GM12878 (cell line): Measurements from ENCODE around the gene ROR2. TPM values are rescaled to one million over a fixed set of nuclear protein-coding genes. Genes with fewer than 3 reads are reported as not detected.

ENCODE experiments used
- ATAC-seq: fragments of 200-7000 bp; cut with Tn5 transposase; 3 replicates; pipeline ENCODE4 v1.9.1; 2020; ENCODE audit warnings: mild to moderate bottlenecking, moderate library complexity
- BruUV-seq: library from RNA; stranded (reverse); fragments of 400-500 nt; replicated peaks from 2 replicates; lab custom pipeline; 2021; lab: Mats Ljungman, UMichigan
- CTCF ChIA-PET: fragments of 300-600 bp; sonication (Branson Sonifier 250); formaldehyde crosslinking; extraction: SDS; loops from one replicate; lab custom pipeline; 2021; ENCODE audit warnings: inconsistent platforms; lab: Yijun Ruan, JAX
- POLR2A ChIA-PET: fragments of 350-600 bp; formaldehyde crosslinking; extraction: SDS; loops from one replicate; lab custom pipeline; 2021; ENCODE audit warnings: inconsistent platforms; lab: Charles Lee
- RAD21 ChIA-PET: fragments of 300-600 bp; sonication (Branson Sonifier 250); formaldehyde crosslinking; loops from one replicate; lab custom pipeline; 2023; ENCODE audit warnings: antibody characterized with exemption; ENCODE audit not compliant: unreplicated experiment; lab: Charles Lee
- SMC1A ChIA-PET: fragments of 300-600 bp; sonication (Branson Sonifier 250); formaldehyde crosslinking; loops from one replicate; lab custom pipeline; 2023; ENCODE audit not compliant: unreplicated experiment, uncharacterized antibody; lab: Charles Lee
- DNase-seq: peaks from one replicate; pipeline ENCODE4 v3.0.0-alpha.2; 2011; ENCODE audit warnings: low read depth, low spot score
- FAIRE-seq: peaks from 3 replicates; lab custom pipeline; 2011; peaks lifted over from hg19 to GRCh38; lab: Jason Lieb, UNC
- H2AFZ ChIP-seq: 2 replicates; pipeline ENCODE4 v1.6.0; 2011; ENCODE audit warnings: low read depth, low read length, control low read depth; ENCODE audit not compliant: control insufficient read depth
- H3K27ac ChIP-seq: 2 replicates; pipeline ENCODE4 v1.5.1; 2011; ENCODE audit warnings: control low read depth; ENCODE audit not compliant: control insufficient read depth, insufficient read depth
- H3K27me3 ChIP-seq, 2 experiments: replicated peaks in 1 of 2; 2 replicates each; pipeline versions ENCODE4 v1.6.0 to v1.6.1; 2011; ENCODE audit warnings: low read length in 1 of 2; ENCODE audit not compliant: control insufficient read depth in 2 of 2, insufficient read depth in 2 of 2
- H3K36me3 ChIP-seq, 2 experiments: 2 replicates each; pipeline ENCODE4 v1.5.1; 2011; ENCODE audit warnings: low read length in 1 of 2; ENCODE audit not compliant: control insufficient read depth in 2 of 2, insufficient read depth in 2 of 2
- H3K4me1 ChIP-seq: 2 replicates; pipeline ENCODE4 v1.6.1; 2011; ENCODE audit warnings: mild to moderate bottlenecking, low read length, moderate library complexity, mixed read lengths; ENCODE audit not compliant: control insufficient read depth, insufficient read depth
- H3K4me2 ChIP-seq: 2 replicates; pipeline ENCODE4 v1.6.0; 2011; ENCODE audit warnings: control low read depth; ENCODE audit not compliant: control insufficient read depth, insufficient read depth
- H3K4me3 ChIP-seq: fragments of 200-600 bp; sonication (generic); 2 replicates; pipeline ENCODE4 v1.5.1; 2016
- H3K79me2 ChIP-seq: 2 replicates; pipeline ENCODE4 v1.6.0; 2011; ENCODE audit warnings: low read length; ENCODE audit not compliant: control insufficient read depth, insufficient read depth
- H3K9ac ChIP-seq: 2 replicates; pipeline ENCODE4 v1.8.0; 2011; ENCODE audit warnings: low read length, control low read depth, mixed read lengths; ENCODE audit not compliant: control insufficient read depth, insufficient read depth
- H3K9me3 ChIP-seq: replicated peaks from 3 replicates; pipeline ENCODE4 v1.5.1; 2011; ENCODE audit warnings: mild to moderate bottlenecking, low read length; ENCODE audit not compliant: control insufficient read depth, insufficient read depth
- H4K20me1 ChIP-seq: 2 replicates; pipeline ENCODE4 v1.6.0; 2011; ENCODE audit not compliant: control insufficient read depth, insufficient read depth
- BHLHE40 ChIP-seq, 2 experiments: fragments of 450-650 bp in 1 of 2; IDR thresholded peaks; 2 replicates each; pipeline ENCODE4 v1.6.1; 2011 to 2017; ENCODE audit warnings: low read depth in 2 of 2, borderline replicate concordance in 1 of 2, improper control_type of control experiment in 1 of 2, low read length in 1 of 2, mild to moderate bottlenecking in 1 of 2
- EED ChIP-seq: sonication (generic); IDR thresholded peaks from 2 replicates; pipeline ENCODE4 v1.6.1; 2016; ENCODE audit warnings: antibody characterized with exemption, low read depth
- HDAC2 ChIP-seq: fragments of 200-600 bp; sonication (generic); IDR thresholded peaks from 2 replicates; pipeline ENCODE4 v1.6.1; 2017
- KDM1A ChIP-seq: fragments of 200-600 bp; sonication (generic); IDR thresholded peaks from 2 replicates; pipeline ENCODE4 v1.6.1; 2016; ENCODE audit warnings: borderline replicate concordance
- MTA2 ChIP-seq: fragments of 450-650 bp; IDR thresholded peaks from 2 replicates; pipeline ENCODE4 v1.6.1; 2016; ENCODE audit warnings: low read depth, mild to moderate bottlenecking, moderate library complexity
- NBN ChIP-seq: fragments of 450-650 bp; IDR thresholded peaks from 2 replicates; pipeline ENCODE4 v1.6.1; 2016
- POLR2AphosphoS2 ChIP-seq: IDR thresholded peaks from 2 replicates; pipeline ENCODE4 v1.6.1; 2011; ENCODE audit warnings: low read depth, mild to moderate bottlenecking, low read length, improper control_type of control experiment, moderate library complexity
- RUNX3 ChIP-seq: IDR thresholded peaks from 2 replicates; pipeline ENCODE4 v1.6.1; 2012; ENCODE audit warnings: low read length, inconsistent platforms
- TARDBP ChIP-seq: IDR thresholded peaks from 2 replicates; pipeline ENCODE4 v1.6.1; 2016; ENCODE audit warnings: borderline replicate concordance
- ZBED1 ChIP-seq: IDR thresholded peaks from 2 replicates; pipeline ENCODE4 v1.6.1; 2016; ENCODE audit warnings: borderline replicate concordance
- ZNF384 ChIP-seq: IDR thresholded peaks from 2 replicates; pipeline ENCODE4 v1.6.1; 2012; ENCODE audit warnings: low read depth, mild to moderate bottlenecking, low read length, improper control_type of control experiment, borderline replicate concordance
- ZNF622 ChIP-seq: fragments of 450-650 bp; IDR thresholded peaks from 2 replicates; pipeline ENCODE4 v1.6.1; 2017; ENCODE audit warnings: mild to moderate bottlenecking, inconsistent platforms
- WGBS: methylation state at CpG from one replicate; pipeline ENCODE4 v1.1.6; 2016; ENCODE audit warnings: low lambda C conversion rate; ENCODE audit not compliant: insufficient replicate concordance, insufficient coverage; ENCODE audit errors: missing lambda C conversion rate; 5-methylcytosine and 5-hydroxymethylcytosine counted together
- in situ Hi-C: fragments of 300-500 bp; cut with MboI; formaldehyde crosslinking; loops from 9 replicates; pipeline ENCODE4 v1.14.3; 2018; ENCODE audit warnings: mixed read lengths
- intact Hi-C: fragments of 100-400 bp; cut with micrococcal nuclease; formaldehyde crosslinking; loops from one replicate; pipeline ENCODE4 v1.14.2; 2022; ENCODE audit not compliant: unreplicated experiment
- polyA plus RNA-seq, 11 experiments: library from polyadenylated mRNA; depleted of rRNA in 4 of 11; unstranded in 6 of 11; stranded (reverse) in 5 of 11; fragments of >200 nt; fragmentation: Nextera tagmentation in 4 of 11; fragmentation: Illumina TruSeq in 1 of 11; extraction: Ambion mirVana in 4 of 11; extraction: Trizol in 1 of 11; gene quantifications; 1 replicate in 1 of 11; 2 replicates in 10 of 11; pipeline versions ENCODE4 v1.2.1 to v1.2.3, GENCODE V29; 2011 to 2016; ENCODE audit warnings: inconsistent platforms in 2 of 11, missing spikeins in 2 of 11, low read depth in 1 of 11
- total RNA-seq, 4 experiments: library from RNA; depleted of rRNA in 3 of 4; stranded (reverse); fragments of >200 nt in 3 of 4; fragmentation: Illumina TruSeq in 1 of 4; extraction: Trizol in 1 of 4; gene quantifications; 2 replicates each; pipeline versions ENCODE4 v1.2.1 to v1.2.3, GENCODE V29; 2013 to 2021
- TF ChIP-seq, protein P1 (sequence below): IDR thresholded peaks from 2 replicates; pipeline ENCODE4 v1.6.1; 2011; ENCODE audit warnings: borderline replicate concordance, low read depth, mild to moderate bottlenecking, moderate library complexity, low read length; ENCODE audit not compliant: insufficient read depth, poor library complexity, severe bottlenecking
- TF ChIP-seq, protein P2 (sequence below): IDR thresholded peaks from 2 replicates; pipeline ENCODE4 v1.6.1; 2012; ENCODE audit warnings: low read depth, low read length, improper control_type of control experiment
- TF ChIP-seq, protein P3 (sequence below): fragments of 450-650 bp; IDR thresholded peaks from 2 replicates; pipeline ENCODE4 v1.6.1; 2016; ENCODE audit warnings: mild to moderate bottlenecking

The ROR2 gene
- total and polyA plus RNA-seq, 10 of the 15 experiments (the other 5 are each of a cell fraction or from before 2014, with no cell fraction given) = 0.03 to 0.05 TPM; not detected in 8

DNA sequence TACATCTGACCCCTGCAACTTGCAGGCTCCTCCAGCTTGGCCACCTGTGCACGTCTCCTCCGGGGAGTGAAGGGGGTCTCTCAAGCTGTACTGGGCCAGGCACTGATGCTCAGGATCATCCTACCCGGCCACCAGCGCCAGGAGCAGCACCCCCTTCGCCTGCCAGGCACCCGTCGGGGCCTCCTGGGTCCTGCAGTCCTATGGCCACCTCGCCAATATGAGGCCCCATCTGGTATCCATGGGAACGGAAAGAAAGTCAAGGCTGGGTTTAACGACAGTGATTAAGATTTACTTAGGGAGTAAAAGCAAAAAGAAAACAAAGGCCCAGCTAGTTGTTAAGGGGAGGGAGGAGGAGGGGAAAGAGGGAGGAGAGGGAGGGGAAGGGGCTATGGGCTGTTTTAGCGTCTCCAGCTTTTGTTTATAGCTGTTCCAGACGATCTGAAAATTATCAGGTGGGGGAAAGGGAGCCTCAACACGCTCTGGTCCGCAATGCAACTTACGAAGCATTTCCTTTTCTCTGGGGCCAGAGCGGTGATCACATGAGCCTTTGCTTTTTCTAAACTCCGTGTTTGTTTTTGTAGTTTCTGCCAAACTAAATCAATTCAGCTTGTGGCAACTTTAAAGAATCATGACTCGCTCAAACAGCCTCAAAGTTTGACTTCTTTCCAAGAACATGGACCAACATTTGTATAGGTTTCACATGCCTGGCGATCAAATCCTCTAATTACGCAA lies 132.4 kb downstream of the ROR2 start:
- H3K4me1 ChIP-seq = no peaks in the 10 kb centered on the region
- no peak overlapping the region for H3K27ac ChIP-seq
- no peak overlapping the region for H2AFZ ChIP-seq
- 30% methylated on average over 19 of the region's 20 CpGs for WGBS
- H4K20me1 ChIP-seq = no peaks in the 10 kb centered on the region
- H3K36me3 ChIP-seq = no peaks in the 10 kb centered on the region
- peaks cover 0 to 2% of the 10 kb centered on the region in 2 experiments; a peak in 2 of 4 replicates for H3K27me3 ChIP-seq
- BruUV-seq = no TSS peak
- H3K4me2 ChIP-seq = no peak overlapping the region
- ChIA-PET RAD21 (no interaction called here), POLR2A (no interaction called here), SMC1A (no interaction called here), CTCF (no interaction called here)
- intact Hi-C loops (no loop called here), in situ Hi-C loops (no loop called here)
- H3K9me3 ChIP-seq = no peaks in the 10 kb centered on the region
- FAIRE-seq = no peak
- TF ChIP-seq ZNF384 (no peak), BHLHE40 (IDR thresholded peaks at IDR 0.05; ENCODE audit: borderline replicate concordance in 1 of 2, low read depth in 2 of 2, low read length in 1 of 2) (no peak), ZBED1 (no peak)
- no peaks in the 10 kb centered on the region for H3K79me2 ChIP-seq
- no peak overlapping the region for H3K9ac ChIP-seq
- no peak for DNase-seq
- no peak overlapping the region for H3K4me3 ChIP-seq
- no peak for ATAC-seq

DNA sequence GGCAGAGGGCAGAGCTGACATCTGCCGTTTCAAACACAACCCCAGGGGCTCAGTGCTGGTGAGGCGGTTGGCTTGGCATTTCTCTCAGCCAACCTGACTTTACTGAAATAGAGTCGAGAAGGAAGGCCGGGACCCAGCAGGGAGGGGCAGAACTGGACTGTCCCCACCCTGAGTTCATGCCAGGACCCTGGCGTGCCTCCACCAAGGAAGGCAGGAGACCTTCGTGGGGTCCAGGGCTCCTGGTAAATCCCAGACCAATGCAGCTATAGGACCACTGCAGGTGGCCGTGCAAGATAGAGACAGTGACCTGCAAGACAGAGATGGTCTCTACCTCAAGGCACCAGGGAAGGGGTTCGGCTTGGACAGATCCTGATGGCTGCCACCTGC lies 132.9 kb downstream of the ROR2 start:
- DNase-seq = no peak
- Histone ChIP-seq H3K27me3 (peaks cover 0 to 2% of the 10 kb centered on the region in 2 experiments; a peak in 2 of 4 replicates), H3K27ac (no peak overlapping the region), H3K4me1 (no peaks in the 10 kb centered on the region), H2AFZ (no peak overlapping the region), H4K20me1 (no peaks in the 10 kb centered on the region), H3K9me3 (no peaks in the 10 kb centered on the region), H3K79me2 (no peaks in the 10 kb centered on the region), H3K9ac (no peak overlapping the region), H3K4me3 (no peak overlapping the region), H3K4me2 (no peak overlapping the region), H3K36me3 (no peaks in the 10 kb centered on the region)
- no peak for ATAC-seq
- 36% methylated on average over 8 of the region's 8 CpGs for WGBS
- in situ Hi-C loops = no loop called here
- ChIA-PET RAD21 (no interaction called here), CTCF (no interaction called here), POLR2A (no interaction called here), SMC1A (no interaction called here)
- BruUV-seq = no TSS peak
- intact Hi-C loops = no loop called here
- FAIRE-seq = no peak
- TF ChIP-seq MTA2 (no peak), EED (no peak), ZNF622 (no peak), HDAC2 (no peak), KDM1A (no peak), POLR2AphosphoS2 (no peak), TARDBP (no peak), RUNX3 (no peak), NBN (no peak)
- TF ChIP-seq, protein P1, sequence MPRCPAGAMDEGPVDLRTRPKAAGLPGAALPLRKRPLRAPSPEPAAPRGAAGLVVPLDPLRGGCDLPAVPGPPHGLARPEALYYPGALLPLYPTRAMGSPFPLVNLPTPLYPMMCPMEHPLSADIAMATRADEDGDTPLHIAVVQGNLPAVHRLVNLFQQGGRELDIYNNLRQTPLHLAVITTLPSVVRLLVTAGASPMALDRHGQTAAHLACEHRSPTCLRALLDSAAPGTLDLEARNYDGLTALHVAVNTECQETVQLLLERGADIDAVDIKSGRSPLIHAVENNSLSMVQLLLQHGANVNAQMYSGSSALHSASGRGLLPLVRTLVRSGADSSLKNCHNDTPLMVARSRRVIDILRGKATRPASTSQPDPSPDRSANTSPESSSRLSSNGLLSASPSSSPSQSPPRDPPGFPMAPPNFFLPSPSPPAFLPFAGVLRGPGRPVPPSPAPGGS = no peak
- TF ChIP-seq, protein P2, sequence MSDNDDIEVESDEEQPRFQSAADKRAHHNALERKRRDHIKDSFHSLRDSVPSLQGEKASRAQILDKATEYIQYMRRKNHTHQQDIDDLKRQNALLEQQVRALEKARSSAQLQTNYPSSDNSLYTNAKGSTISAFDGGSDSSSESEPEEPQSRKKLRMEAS = no peak
- TF ChIP-seq, protein P3, sequence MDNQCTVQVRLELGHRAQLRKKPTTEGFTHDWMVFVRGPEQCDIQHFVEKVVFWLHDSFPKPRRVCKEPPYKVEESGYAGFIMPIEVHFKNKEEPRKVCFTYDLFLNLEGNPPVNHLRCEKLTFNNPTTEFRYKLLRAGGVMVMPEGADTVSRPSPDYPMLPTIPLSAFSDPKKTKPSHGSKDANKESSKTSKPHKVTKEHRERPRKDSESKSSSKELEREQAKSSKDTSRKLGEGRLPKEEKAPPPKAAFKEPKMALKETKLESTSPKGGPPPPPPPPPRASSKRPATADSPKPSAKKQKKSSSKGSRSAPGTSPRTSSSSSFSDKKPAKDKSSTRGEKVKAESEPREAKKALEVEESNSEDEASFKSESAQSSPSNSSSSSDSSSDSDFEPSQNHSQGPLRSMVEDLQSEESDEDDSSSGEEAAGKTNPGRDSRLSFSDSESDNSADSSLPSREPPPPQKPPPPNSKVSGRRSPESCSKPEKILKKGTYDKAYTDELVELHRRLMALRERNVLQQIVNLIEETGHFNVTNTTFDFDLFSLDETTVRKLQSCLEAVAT = no peak
